OCI-LY3 (cell line): ENCODE data around the gene ELMO1.
"Not testable (repeated sequence)": the region's sequence is repeated elsewhere in the genome, so short reads cannot be mapped to it uniquely, and the experiment has no call there.

Experiments used
- CTCF ChIP-seq: fragments of 200-600, 300-600 bp; sonication (generic); IDR thresholded peaks from 2 replicates; pipeline ENCODE4 v1.5.1; 2014; ENCODE audit warnings: antibody characterized with exemption, low read length, low read depth
- EZH2phosphoT487 ChIP-seq: fragments of 200-600 bp; shearing (Covaris generic); IDR thresholded peaks from 2 replicates; pipeline ENCODE4 v1.6.1; 2018; ENCODE audit warnings: antibody characterized with exemption, mixed run types, low read depth

- TF ChIP-seq CTCF, EZH2phosphoT487: not testable (repeated sequence)
These were observed 314.8 kb downstream of the ELMO1 start for GRCh38 chr7:37133902-37134301.
